Lower leg skin (tissue), 4 donors: ENCODE measurements around the gene ESYT2. TPM values are rescaled to one million over a fixed set of nuclear protein-coding genes. Genes with fewer than 3 reads are reported as not detected.

Source experiments
- DNase-seq, 2 donors: peaks; one replicate each; pipeline ENCODE4 v3.0.0-alpha.2; 2019; ENCODE audit warnings: low spot score in 2 of 2
- H3K4me3 ChIP-seq: fragments of 200-600 bp; sonication (generic); 2 replicates; pipeline ENCODE4 v1.5.1; 2017; ENCODE audit warnings: mild to moderate bottlenecking, low read depth; ENCODE audit not compliant: poor library complexity, severe bottlenecking
- CTCF ChIP-seq, 3 donors: fragments of 450-650 bp; IDR thresholded peaks; one replicate each; pipeline ENCODE4 v1.5.1; 2016; ENCODE audit warnings: antibody characterized with exemption in 3 of 3, mild to moderate bottlenecking in 3 of 3, moderate library complexity in 2 of 3
- POLR2A ChIP-seq, 2 donors: fragments of 450-650 bp; IDR thresholded peaks; one replicate each; pipeline ENCODE4 v1.6.1; 2016 to 2017; ENCODE audit warnings: antibody characterized with exemption in 2 of 2, mild to moderate bottlenecking in 1 of 2, moderate library complexity in 1 of 2
- WGBS, 2 donors: methylation state at CpG; one replicate each; pipeline ENCODE4 v1.1.5; 2018; 5-methylcytosine and 5-hydroxymethylcytosine counted together
- intact Hi-C: fragments of 100-400 bp; cut with DNase I; formaldehyde crosslinking; loops from one replicate; pipeline ENCODE4 v1.15.0; 2023; ENCODE audit warnings: low total_unique reads
- total RNA-seq, 4 donors: library from RNA; depleted of rRNA; stranded (reverse); fragments of >200 nt; gene quantifications; one replicate each; pipeline ENCODE4 v1.1.0, GENCODE V29; 2016

Gene ESYT2
- total RNA-seq, 4 donors from 2014 or later = 75.5 to 101 (median 78.0) TPM

DNA sequence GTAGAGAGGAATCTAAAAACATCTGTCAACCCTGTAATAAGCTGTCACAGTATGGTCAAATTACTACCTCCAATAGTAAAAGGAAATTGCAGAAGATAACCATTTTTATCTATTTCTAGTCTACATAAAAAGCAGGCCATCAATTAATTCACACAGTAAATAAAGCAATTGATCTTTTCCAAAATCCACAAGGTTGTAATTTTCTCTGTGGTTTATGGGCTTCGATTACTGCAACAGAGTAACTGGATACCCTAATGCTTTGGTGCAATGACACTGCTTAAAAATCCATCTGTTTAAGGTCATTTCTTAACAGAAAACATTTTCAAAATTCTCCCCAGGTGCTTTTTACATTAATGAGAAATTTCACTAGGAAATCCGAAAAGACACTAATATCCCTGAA lies 23.9 kb downstream of the ESYT2 start:
- intact Hi-C loops = no loop called here
- TF ChIP-seq POLR2A (IDR thresholded peaks at IDR 0.05) = no peak
- TF ChIP-seq CTCF (IDR thresholded peaks at IDR 0.05) = no peak
- DNase-seq = no peak
- H3K4me3 ChIP-seq = no peak overlapping the region
- WGBS, 2 donors = 82 to 84% methylated on average over 2 of the region's 2 CpGs

- intact Hi-C loops = no loop called here
- 89 to 93% methylated on average over 22 of the region's 22 CpGs for WGBS, 2 donors
- DNase-seq = no peak
- TF ChIP-seq POLR2A (IDR thresholded peaks at IDR 0.05) = no peak
- no peak for TF ChIP-seq CTCF (IDR thresholded peaks at IDR 0.05)
- H3K4me3 ChIP-seq = no peak overlapping the region
These were observed 25.0 kb downstream of the ESYT2 start for GRCh38 chr7:158804335-158804734.

DNA sequence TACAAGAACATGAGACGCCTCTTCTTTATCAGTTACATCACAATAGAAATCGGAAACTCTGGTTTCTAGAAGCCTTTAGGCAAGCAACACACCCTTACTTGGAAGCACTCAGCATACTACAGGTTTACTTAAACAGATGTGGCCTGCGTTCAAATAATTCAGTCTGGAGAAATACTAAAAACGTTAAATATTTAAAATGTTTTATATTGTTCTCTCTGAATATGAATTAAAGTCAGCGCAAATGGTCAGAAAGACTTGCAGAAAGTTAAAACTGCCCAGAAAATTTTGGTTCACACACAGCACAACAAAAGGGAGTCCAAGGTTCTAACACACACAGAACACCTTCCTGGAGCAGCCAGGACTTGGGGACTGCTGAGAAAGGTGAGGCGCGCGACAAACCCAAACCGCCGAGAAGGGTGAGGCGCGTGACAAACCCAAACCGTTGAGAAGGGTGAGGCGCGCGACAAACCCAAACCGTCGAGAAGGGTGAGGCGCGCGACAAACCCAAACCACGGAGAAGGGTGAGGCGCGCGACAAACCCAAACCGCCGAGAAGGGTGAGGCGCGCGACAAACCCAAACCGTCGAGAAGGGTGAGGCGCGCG lies 25.8 kb downstream of the ESYT2 start:
- 81 to 83% methylated on average over 22 to 26 of the region's 35 CpGs for whole genome bisulfite sequencing, 2 donors
- TF ChIP-seq POLR2A (IDR thresholded peaks at IDR 0.05) (no peak), CTCF (IDR thresholded peaks at IDR 0.05) (no peak)
- H3K4me3 ChIP-seq = no peak overlapping the region
- intact Hi-C loops = no loop called here
- DNase-seq = no peak

DNA sequence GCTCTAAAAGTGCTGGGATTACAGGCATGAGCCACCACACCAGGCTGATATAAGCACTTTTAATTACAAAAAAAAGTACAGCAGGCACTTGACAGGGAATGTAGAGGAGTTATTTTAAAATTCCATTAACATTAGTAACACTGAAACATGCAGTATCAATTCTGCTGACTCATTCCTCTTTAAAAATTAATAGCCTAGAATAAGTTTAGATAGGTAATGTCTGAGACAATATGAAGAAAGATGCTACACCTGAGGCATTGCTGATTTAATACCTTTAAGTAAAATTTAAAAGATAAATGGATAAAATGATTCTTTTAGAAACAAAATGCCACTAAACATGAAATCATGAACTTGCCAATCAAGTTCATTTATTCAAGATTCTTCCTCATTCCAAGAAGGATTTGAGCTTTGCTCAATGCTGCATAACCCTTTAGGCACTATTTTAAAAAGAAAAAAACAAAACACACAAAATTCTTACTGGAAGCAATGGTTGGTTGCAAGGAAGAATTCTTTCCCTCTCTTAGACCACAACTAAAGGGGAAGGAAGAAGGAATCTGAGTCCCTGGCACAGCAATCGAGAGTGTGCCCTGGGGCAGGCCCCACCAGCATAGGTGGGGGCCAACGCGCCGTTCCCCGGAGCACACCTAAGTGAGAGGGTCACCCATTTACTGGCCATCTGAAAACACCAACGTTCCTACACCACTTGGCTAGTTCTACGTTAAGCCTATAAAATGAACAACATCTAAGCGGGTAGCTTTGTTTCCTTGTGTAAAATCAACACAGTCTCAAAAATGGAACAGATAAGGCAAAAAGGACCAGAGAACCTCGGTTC lies 26.6 kb downstream of the ESYT2 start:
- no peak for DNase-seq
- WGBS, 2 donors = 51 to 55% methylated on average over 9 of the region's 9 CpGs
- intact Hi-C loops = no loop called here
- H3K4me3 ChIP-seq = no peak overlapping the region
- TF ChIP-seq POLR2A (IDR thresholded peaks at IDR 0.05) = no peak
- TF ChIP-seq CTCF (IDR thresholded peaks at IDR 0.05) = no peak

DNA sequence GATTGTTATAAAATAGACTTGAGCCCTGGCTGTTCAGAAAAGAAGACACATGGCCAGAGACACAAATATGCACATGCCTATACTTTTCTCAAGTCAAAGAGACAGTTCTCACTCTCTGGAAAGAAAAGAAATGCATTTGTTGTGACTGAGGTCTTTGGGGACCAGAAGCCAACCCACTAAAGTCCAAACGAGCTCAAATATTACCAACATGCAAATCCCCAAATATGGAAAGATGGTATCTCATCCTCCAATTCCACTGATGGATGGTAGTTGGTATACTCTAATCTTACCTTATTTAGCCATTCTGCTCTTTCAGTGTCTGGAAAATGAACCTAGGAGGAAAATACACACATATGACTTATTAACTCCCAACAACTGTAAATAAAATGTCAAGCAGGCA lies 30.6 kb downstream of the ESYT2 start:
- no peak for DNase-seq
- TF ChIP-seq CTCF (IDR thresholded peaks at IDR 0.05) (no peak), POLR2A (IDR thresholded peaks at IDR 0.05) (no peak)
- intact Hi-C loops = no loop called here
- 47 to 55% methylated on average over 1 of the region's 1 CpG for WGBS, 2 donors
- no peak overlapping the region for H3K4me3 ChIP-seq
